Lower lobe of right lung (tissue), 2 donors: ENCODE measurements around the gene ADAMTSL1. TPM values are rescaled to one million over a fixed set of nuclear protein-coding genes. Genes with fewer than 3 reads are reported as not detected.

Source experiments
- ATAC-seq, 2 donors: fragments of 200-7000 bp; cut with Tn5 transposase; one replicate each; pipeline ENCODE4 v1.9.1; 2020 to 2022; ENCODE audit warnings: mild to moderate bottlenecking in 2 of 2, moderate library complexity in 2 of 2
- DNase-seq: peaks from one replicate; pipeline ENCODE4 v3.0.0-alpha.2; 2020
- H3K27ac ChIP-seq: fragments of 200-600 bp; one replicate; pipeline ENCODE4 v1.8.0; 2022
- H3K27me3 ChIP-seq: fragments of 200-600 bp; one replicate; pipeline ENCODE4 v1.8.0; 2022; ENCODE audit warnings: low read depth
- H3K36me3 ChIP-seq: fragments of 200-600 bp; one replicate; pipeline ENCODE4 v1.8.0; 2022; ENCODE audit warnings: mild to moderate bottlenecking
- H3K4me1 ChIP-seq: fragments of 200-600 bp; one replicate; pipeline ENCODE4 v1.8.0; 2022
- H3K4me3 ChIP-seq: fragments of 200-600 bp; one replicate; pipeline ENCODE4 v1.8.0; 2022; ENCODE audit warnings: mild to moderate bottlenecking
- H3K9me3 ChIP-seq: fragments of 200-600 bp; one replicate; pipeline ENCODE4 v1.8.0; 2022
- intact Hi-C: fragments of 100-400 bp; cut with DNase I; formaldehyde crosslinking; loops from one replicate; pipeline ENCODE4 v1.11.0; 2022
- total RNA-seq: library from RNA; stranded (reverse); fragmentation: NEBNext Ultra II Directional; extraction: Animal tissue kit (Norgen Biotek cat#: 25700); gene quantifications from one replicate; pipeline ENCODE4 v1.2.1, GENCODE V29; 2021
- TF ChIP-seq, protein P1 (sequence below): fragments of 200-600 bp; IDR thresholded peaks from one replicate; pipeline ENCODE4 v1.8.0; 2022; ENCODE audit warnings: antibody characterized with exemption, mild to moderate bottlenecking
- donor health status: DM: no; HTN: yes; CAD: no; lungs with severe emphysema.

ADAMTSL1 gene
- total RNA-seq, 1 donor from 2014 or later: 3.7 TPM

DNA sequence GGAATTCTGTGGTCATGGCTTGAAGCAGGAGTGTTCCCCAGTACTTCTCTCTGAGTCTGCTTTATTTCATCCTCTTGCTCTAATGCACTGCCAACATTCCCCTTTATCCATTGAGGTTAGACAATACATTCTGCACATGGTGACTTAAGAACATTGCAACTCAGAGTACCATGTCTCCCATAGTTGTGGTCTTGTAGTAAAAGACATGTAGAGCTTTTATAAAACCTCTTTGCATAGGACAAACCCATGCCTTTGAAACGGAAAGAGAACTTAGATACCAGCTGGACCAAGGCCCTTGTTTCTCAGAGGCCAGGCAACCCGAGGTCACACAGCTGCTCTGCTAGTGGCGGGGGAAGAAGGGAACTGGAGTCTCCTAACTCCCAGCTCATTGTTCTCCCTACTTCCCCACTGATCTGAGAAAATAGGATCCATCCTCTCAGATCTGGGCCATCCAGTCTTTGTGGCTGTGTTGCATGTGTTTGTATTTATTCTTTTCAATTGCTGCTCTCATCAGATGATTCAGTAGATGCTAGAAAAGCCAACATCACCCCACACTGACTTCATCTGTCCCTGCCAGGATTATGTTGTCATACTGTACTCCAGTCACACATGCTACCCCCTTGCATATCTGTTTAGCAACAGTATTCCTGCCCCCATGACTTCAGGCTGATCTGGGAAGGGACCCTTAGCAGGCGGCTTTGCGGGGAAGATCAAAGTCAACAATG lies 322.2 kb downstream of the ADAMTSL1 start:
- intact Hi-C loops: no loop called here
- Histone ChIP-seq H3K4me1 (no peaks in the 10 kb centered on the region), H3K4me3 (no peak overlapping the region), H3K36me3 (no peaks in the 10 kb centered on the region), H3K27ac (no peak overlapping the region), H3K27me3 (no peaks in the 10 kb centered on the region), H3K9me3 (no peaks in the 10 kb centered on the region)
- DNase-seq (no peak), ATAC-seq (no peak)
- TF ChIP-seq, protein P1, sequence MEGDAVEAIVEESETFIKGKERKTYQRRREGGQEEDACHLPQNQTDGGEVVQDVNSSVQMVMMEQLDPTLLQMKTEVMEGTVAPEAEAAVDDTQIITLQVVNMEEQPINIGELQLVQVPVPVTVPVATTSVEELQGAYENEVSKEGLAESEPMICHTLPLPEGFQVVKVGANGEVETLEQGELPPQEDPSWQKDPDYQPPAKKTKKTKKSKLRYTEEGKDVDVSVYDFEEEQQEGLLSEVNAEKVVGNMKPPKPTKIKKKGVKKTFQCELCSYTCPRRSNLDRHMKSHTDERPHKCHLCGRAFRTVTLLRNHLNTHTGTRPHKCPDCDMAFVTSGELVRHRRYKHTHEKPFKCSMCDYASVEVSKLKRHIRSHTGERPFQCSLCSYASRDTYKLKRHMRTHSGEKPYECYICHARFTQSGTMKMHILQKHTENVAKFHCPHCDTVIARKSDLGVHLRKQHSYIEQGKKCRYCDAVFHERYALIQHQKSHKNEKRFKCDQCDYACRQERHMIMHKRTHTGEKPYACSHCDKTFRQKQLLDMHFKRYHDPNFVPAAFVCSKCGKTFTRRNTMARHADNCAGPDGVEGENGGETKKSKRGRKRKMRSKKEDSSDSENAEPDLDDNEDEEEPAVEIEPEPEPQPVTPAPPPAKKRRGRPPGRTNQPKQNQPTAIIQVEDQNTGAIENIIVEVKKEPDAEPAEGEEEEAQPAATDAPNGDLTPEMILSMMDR: no peak

DNA sequence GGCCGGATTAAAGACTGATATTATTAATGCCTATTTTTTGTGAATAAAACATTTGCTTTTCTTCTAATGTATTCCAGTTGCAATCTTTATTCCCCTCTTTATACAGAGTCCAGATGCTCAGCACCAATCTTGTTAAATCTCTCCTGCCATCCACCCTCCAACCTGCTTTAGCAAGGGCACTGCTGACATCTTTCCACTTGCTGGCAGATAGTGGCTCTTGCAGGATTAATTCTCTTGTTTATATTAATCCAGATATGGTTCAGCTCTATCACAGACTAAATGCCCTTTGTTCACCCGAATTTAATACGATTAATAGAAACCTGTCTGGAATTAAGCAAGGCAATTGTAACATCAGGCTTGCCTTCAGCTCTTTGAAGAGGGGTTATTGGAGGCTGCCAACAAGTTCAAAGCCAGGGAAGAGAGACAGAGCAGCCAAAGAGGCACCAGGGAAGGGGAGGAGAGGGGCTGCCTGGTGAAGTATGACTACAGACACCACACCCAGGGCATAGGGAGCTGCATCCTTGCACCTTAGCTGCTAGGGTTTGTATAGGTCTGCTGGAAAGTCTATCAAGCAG lies 322.8 kb downstream of the ADAMTSL1 start:
- ATAC-seq (no peak), DNase-seq (no peak)
- Histone ChIP-seq H3K36me3 (no peaks in the 10 kb centered on the region), H3K4me1 (no peaks in the 10 kb centered on the region), H3K27ac (no peak overlapping the region), H3K4me3 (no peak overlapping the region), H3K27me3 (no peaks in the 10 kb centered on the region), H3K9me3 (no peaks in the 10 kb centered on the region)
- intact Hi-C loops: no loop called here
- TF ChIP-seq, protein P1: no peak

DNA sequence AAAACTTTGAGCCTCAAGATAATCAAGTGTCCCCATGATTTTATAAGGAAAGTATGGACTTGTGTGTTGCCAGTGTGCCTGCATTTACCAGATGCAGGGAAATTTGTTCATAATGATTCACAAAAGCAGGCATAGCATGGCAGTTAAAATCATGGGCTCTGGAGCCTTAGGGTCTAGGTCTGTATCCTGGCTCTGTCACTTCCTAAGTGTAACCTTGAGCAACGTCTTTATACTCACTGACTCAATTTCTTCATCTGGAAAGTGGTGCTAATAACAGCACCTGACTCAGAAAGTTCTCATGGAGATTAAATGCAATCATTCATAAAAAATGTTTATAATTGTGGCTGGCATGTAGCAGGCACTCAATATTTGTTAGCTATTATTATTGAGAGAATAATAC lies 324.2 kb downstream of the ADAMTSL1 start:
- ATAC-seq: no peak
- TF ChIP-seq, protein P1: no peak
- H3K4me3 ChIP-seq: no peak overlapping the region
- no peak for DNase-seq
- intact Hi-C loops: no loop called here
- no peaks in the 10 kb centered on the region for H3K4me1 ChIP-seq
- H3K27ac ChIP-seq: no peak overlapping the region
- H3K36me3 ChIP-seq: no peaks in the 10 kb centered on the region
- H3K27me3 ChIP-seq: no peaks in the 10 kb centered on the region
- no peaks in the 10 kb centered on the region for H3K9me3 ChIP-seq

DNA sequence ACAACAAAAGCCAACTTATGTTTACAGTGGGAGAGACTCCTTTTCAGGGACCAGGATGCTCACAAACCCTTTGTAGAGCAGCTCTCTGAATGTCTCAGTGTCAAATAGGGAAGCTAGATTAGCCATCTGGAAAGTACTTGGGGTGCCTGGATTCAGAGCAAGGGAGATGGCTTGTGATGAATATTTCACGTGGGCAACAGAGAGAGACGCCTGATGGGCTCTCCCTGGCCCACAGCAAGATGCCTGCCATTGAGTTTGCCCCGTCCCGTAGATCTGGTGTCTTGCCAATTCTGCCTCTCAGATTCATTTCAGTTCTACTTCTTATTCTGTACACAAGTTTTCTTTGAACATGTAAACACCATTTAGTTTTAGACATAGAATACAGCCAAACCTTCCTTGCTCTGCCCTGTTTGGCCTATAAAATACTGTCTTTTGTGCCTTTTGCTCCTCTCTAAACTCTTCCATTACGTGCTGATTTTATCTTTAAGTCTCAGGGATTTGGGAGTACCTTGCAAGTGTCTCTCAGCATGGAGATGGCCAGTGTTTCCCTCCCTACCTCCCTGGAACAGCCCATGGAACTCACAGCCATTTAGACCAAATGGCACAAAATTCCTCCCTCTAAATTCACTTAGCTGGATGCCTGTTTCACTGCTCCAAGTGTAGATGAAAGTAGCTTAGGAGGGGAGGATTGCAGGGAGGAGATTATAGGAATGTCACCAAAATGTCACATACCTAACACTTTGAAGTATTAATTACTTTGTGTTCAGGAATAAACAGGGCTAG lies 324.7 kb downstream of the ADAMTSL1 start:
- intact Hi-C loops: no loop called here
- Histone ChIP-seq H3K9me3 (no peaks in the 10 kb centered on the region), H3K36me3 (no peaks in the 10 kb centered on the region), H3K4me3 (no peak overlapping the region), H3K27me3 (no peaks in the 10 kb centered on the region), H3K4me1 (no peaks in the 10 kb centered on the region), H3K27ac (no peak overlapping the region)
- ATAC-seq (no peak), DNase-seq (no peak)
- TF ChIP-seq, protein P1: no peak

DNA sequence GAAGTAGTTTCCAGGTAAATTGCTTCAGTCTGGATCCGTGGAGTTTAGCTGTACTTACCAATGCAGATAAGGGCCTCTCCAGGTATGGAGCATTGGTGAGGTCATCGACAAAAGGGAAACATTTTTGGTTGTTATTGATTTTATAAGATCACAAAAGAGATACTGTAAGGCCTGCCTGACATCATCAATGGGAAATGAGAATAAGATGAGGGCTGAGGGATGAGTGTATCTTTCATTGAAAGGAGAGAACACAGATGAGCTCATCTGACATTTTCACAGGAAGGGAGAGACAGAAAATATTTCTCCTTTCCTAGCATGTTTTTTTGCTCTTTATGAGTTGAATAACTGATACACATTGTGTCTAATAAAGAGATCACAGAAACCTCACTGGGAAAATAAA lies 325.5 kb downstream of the ADAMTSL1 start:
- H3K4me3 ChIP-seq: no peak overlapping the region
- DNase-seq (no peak), ATAC-seq (no peak)
- H3K27me3 ChIP-seq: no peaks in the 10 kb centered on the region
- TF ChIP-seq, protein P1: no peak
- no peaks in the 10 kb centered on the region for H3K9me3 ChIP-seq
- intact Hi-C loops: no loop called here
- H3K36me3 ChIP-seq: no peaks in the 10 kb centered on the region
- no peaks in the 10 kb centered on the region for H3K4me1 ChIP-seq
- H3K27ac ChIP-seq: no peak overlapping the region
